ENCODE measurements around the gene PGBD4.

The PGBD4 gene

DNA sequence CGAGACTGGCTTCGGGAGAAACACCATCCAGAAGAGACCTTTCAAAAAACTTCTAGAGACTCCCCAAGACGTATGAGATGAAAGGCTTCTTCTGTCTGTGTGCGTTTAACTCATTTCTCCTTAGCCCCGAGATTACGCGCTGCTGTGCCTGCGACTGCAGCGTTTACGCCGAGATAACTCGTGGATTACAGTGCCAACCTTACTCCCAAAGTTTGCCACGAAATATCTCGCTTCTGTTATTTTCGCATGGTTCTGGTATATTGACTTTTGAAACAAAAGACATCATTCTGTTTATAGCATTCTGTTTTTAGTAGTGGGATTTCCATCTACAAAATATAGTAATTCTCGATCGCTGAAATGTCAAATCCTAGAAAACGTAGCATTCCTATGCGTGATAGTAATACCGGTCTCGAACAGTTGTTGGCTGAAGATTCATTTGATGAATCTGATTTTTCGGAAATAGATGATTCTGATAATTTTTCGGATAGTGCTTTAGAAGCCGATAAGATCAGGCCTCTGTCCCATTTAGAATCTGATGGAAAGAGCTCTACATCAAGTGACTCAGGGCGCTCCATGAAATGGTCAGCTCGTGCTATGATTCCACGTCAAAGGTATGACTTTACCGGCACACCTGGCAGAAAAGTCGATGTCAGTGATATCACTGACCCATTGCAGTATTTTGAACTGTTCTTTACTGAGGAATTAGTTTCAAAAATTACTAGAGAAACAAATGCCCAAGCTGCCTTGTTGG lies 467 bp downstream of the PGBD4 start:
- Histone ChIP-seq H3K4me1 (ENCODE audit: insufficient read depth, low read length, poor library complexity, severe bottlenecking) (peaks cover 36% of the 10 kb centered on the region), H3K9me2 (replicated peaks; ENCODE audit: low read depth, low read length) (no peaks in the 10 kb centered on the region), H3K27me3 (ENCODE audit: insufficient read depth, low read length, poor library complexity, severe bottlenecking) (no peaks in the 10 kb centered on the region), H3K79me2 (ENCODE audit: insufficient read depth, low read length) (peaks cover 48% of the 10 kb centered on the region), H3K4me2 (ENCODE audit: low read depth, low read length, poor library complexity, severe bottlenecking) (peak overlapping the region; percentile 94), H3K36me3 (ENCODE audit: insufficient read depth, low read length) (no peaks in the 10 kb centered on the region), H2AFZ (ENCODE audit: low read length) (peak overlapping the region; percentile 91), H3F3A (ENCODE audit: low read depth) (no peaks in the 10 kb centered on the region), H3K4me3 (ENCODE audit: low read length, poor library complexity, severe bottlenecking) (peak overlapping the region; percentile 89), H4K20me1 (ENCODE audit: insufficient read depth, low read length, poor library complexity, severe bottlenecking) (peaks cover 3% of the 10 kb centered on the region), H3K9ac (ENCODE audit: low read depth, low read length, poor library complexity, severe bottlenecking) (peak overlapping the region; percentile 77), H3K9me3 (ENCODE audit: insufficient read depth, low read depth, low read length) (no peaks in the 10 kb centered on the region)
- TF ChIP-seq, protein P1, sequence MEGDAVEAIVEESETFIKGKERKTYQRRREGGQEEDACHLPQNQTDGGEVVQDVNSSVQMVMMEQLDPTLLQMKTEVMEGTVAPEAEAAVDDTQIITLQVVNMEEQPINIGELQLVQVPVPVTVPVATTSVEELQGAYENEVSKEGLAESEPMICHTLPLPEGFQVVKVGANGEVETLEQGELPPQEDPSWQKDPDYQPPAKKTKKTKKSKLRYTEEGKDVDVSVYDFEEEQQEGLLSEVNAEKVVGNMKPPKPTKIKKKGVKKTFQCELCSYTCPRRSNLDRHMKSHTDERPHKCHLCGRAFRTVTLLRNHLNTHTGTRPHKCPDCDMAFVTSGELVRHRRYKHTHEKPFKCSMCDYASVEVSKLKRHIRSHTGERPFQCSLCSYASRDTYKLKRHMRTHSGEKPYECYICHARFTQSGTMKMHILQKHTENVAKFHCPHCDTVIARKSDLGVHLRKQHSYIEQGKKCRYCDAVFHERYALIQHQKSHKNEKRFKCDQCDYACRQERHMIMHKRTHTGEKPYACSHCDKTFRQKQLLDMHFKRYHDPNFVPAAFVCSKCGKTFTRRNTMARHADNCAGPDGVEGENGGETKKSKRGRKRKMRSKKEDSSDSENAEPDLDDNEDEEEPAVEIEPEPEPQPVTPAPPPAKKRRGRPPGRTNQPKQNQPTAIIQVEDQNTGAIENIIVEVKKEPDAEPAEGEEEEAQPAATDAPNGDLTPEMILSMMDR (conservative IDR thresholded peaks at IDR 0.05; ENCODE audit: low read length), result no peak
- no peak for TF ChIP-seq EZH2phosphoT487 (IDR thresholded peaks at IDR 0.05; ENCODE audit: borderline replicate concordance)

DNA sequence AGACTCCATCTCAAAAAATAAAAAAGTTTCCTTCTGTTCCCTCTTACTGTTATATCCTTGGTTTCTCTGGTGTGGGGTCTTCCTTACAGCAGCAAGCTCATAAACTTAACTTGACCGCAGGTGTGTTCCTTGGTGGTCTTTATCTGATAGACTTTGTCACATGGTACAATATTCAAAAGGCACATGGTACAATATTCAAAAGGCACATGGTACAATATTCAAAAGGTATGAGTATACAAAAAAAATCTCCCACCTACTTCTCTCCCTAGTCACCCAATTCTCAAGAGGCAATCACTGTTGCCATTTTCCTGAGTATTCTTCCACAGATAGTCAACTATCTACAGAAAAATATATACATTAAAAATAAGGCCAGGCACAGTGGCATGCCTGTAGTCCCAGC lies 4.5 kb downstream of the PGBD4 start:
- peaks cover 14% of the 10 kb centered on the region for H3K4me1 ChIP-seq (ENCODE audit: insufficient read depth, low read length, poor library complexity, severe bottlenecking)

DNA sequence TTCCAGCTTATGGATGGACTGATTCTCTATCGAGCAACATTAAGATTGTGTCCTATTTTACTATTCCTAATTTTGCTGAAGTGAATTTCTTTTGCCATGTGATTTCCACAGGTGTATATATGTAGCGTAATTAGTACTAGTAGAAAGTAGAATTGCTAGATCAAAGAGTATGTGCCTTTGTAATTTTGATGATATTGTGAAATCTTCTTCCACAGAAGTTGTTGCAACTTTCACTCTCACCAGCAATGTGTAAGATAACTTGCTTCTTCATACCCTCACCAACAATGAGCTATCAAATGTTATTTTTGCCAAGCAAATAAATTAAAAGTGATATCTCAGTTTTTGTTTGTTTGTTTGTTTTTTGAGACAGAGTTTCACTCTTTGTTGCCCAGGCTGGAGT lies 5.4 kb downstream of the PGBD4 start:
- Histone ChIP-seq H3K4me3 (ENCODE audit: low read length, poor library complexity, severe bottlenecking) (no peak overlapping the region), H3K4me2 (ENCODE audit: low read depth, low read length, poor library complexity, severe bottlenecking) (no peak overlapping the region), H3K9ac (ENCODE audit: low read depth, low read length, poor library complexity, severe bottlenecking) (no peak overlapping the region), H3K4me1 (ENCODE audit: insufficient read depth, low read length, poor library complexity, severe bottlenecking) (peaks cover 11% of the 10 kb centered on the region), H3K9me2 (replicated peaks; ENCODE audit: low read depth, low read length) (no peaks in the 10 kb centered on the region), H3K27me3 (ENCODE audit: insufficient read depth, low read length, poor library complexity, severe bottlenecking) (no peaks in the 10 kb centered on the region), H3F3A (ENCODE audit: low read depth) (no peaks in the 10 kb centered on the region), H3K36me3 (ENCODE audit: insufficient read depth, low read length) (no peaks in the 10 kb centered on the region), H3K9me3 (ENCODE audit: insufficient read depth, low read depth, low read length) (no peaks in the 10 kb centered on the region), H3K79me2 (ENCODE audit: insufficient read depth, low read length) (peaks cover 11% of the 10 kb centered on the region), H2AFZ (ENCODE audit: low read length) (no peak overlapping the region), H4K20me1 (ENCODE audit: insufficient read depth, low read length, poor library complexity, severe bottlenecking) (no peaks in the 10 kb centered on the region)
- no peak for TF ChIP-seq EZH2phosphoT487 (IDR thresholded peaks at IDR 0.05; ENCODE audit: borderline replicate concordance)
- TF ChIP-seq, protein P1 (conservative IDR thresholded peaks at IDR 0.05; ENCODE audit: low read length), result no peak

More for the DNA sequence above, 4.5 kb downstream of the PGBD4 start:
- TF ChIP-seq, protein P1 (conservative IDR thresholded peaks at IDR 0.05; ENCODE audit: low read length), result no peak
- TF ChIP-seq EZH2phosphoT487 (IDR thresholded peaks at IDR 0.05; ENCODE audit: borderline replicate concordance), result no peak
- H3K9ac ChIP-seq (ENCODE audit: low read depth, low read length, poor library complexity, severe bottlenecking), result no peak overlapping the region
- H3K79me2 ChIP-seq (ENCODE audit: insufficient read depth, low read length), result peaks cover 17% of the 10 kb centered on the region
- H3K4me2 ChIP-seq (ENCODE audit: low read depth, low read length, poor library complexity, severe bottlenecking), result no peak overlapping the region
- no peaks in the 10 kb centered on the region for H3F3A ChIP-seq (ENCODE audit: low read depth)
- no peak overlapping the region for H3K4me3 ChIP-seq (ENCODE audit: low read length, poor library complexity, severe bottlenecking)
- H3K27me3 ChIP-seq (ENCODE audit: insufficient read depth, low read length, poor library complexity, severe bottlenecking), result no peaks in the 10 kb centered on the region
- no peaks in the 10 kb centered on the region for H3K36me3 ChIP-seq (ENCODE audit: insufficient read depth, low read length)
- H3K9me2 ChIP-seq (replicated peaks; ENCODE audit: low read depth, low read length), result no peaks in the 10 kb centered on the region
- H3K9me3 ChIP-seq (ENCODE audit: insufficient read depth, low read depth, low read length), result no peaks in the 10 kb centered on the region
- H4K20me1 ChIP-seq (ENCODE audit: insufficient read depth, low read length, poor library complexity, severe bottlenecking), result no peaks in the 10 kb centered on the region
- H2AFZ ChIP-seq (ENCODE audit: low read length), result no peak overlapping the region
